BJ (cell line): Measurements from ENCODE around the gene RETREG1. TPM values are rescaled to one million over a fixed set of nuclear protein-coding genes. Genes with fewer than 3 reads are reported as not detected.

Source experiments
- CTCF ChIA-PET: fragments of 350-600 bp; formaldehyde crosslinking; extraction: SDS; loops from one replicate; lab custom pipeline; 2021; ENCODE audit warnings: antibody characterized with exemption, inconsistent platforms; lab: Yijun Ruan, JAX
- POLR2A ChIA-PET: fragments of 300-600 bp; sonication (Branson Sonifier 250); formaldehyde crosslinking; extraction: SDS; loops from one replicate; lab custom pipeline; 2021; ENCODE audit warnings: antibody characterized with exemption; lab: Charles Lee
- DNase-seq: peaks from one replicate; pipeline ENCODE4 v3.0.0-alpha.2; 2011; ENCODE audit warnings: low read depth
- H3K27me3 ChIP-seq: 2 replicates; pipeline ENCODE4 v1.6.0; 2011; ENCODE audit warnings: low read length; ENCODE audit not compliant: control insufficient read depth, insufficient read depth
- H3K36me3 ChIP-seq: 2 replicates; pipeline ENCODE4 v1.5.1; 2011; ENCODE audit warnings: low read length; ENCODE audit not compliant: control insufficient read depth, insufficient read depth
- H3K4me3 ChIP-seq: 2 replicates; pipeline ENCODE4 v1.5.1; 2011; ENCODE audit warnings: low read depth, mild to moderate bottlenecking, control low read depth, low read length
- polyA plus RNA-seq: library from polyadenylated mRNA; depleted of rRNA; stranded (reverse); fragments of >200 nt; gene quantifications from 2 replicates; pipeline ENCODE4 v1.2.3, GENCODE V29; 2011
- TF ChIP-seq, protein P1 (sequence below): IDR thresholded peaks from 2 replicates; pipeline ENCODE4 v1.5.1; 2011; ENCODE audit warnings: low read depth, mild to moderate bottlenecking, control low read depth, inconsistent platforms, low read length, moderate library complexity; ENCODE audit not compliant: insufficient read depth

RETREG1 gene
- polyA plus RNA-seq, 1 experiment: 0.04 TPM

- no peak for DNase-seq
- TF ChIP-seq, protein P1, sequence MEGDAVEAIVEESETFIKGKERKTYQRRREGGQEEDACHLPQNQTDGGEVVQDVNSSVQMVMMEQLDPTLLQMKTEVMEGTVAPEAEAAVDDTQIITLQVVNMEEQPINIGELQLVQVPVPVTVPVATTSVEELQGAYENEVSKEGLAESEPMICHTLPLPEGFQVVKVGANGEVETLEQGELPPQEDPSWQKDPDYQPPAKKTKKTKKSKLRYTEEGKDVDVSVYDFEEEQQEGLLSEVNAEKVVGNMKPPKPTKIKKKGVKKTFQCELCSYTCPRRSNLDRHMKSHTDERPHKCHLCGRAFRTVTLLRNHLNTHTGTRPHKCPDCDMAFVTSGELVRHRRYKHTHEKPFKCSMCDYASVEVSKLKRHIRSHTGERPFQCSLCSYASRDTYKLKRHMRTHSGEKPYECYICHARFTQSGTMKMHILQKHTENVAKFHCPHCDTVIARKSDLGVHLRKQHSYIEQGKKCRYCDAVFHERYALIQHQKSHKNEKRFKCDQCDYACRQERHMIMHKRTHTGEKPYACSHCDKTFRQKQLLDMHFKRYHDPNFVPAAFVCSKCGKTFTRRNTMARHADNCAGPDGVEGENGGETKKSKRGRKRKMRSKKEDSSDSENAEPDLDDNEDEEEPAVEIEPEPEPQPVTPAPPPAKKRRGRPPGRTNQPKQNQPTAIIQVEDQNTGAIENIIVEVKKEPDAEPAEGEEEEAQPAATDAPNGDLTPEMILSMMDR: no peak
- H3K4me3 ChIP-seq: no peak overlapping the region
- peaks cover 16% of the 10 kb centered on the region for H3K36me3 ChIP-seq
- H3K27me3 ChIP-seq: no peaks in the 10 kb centered on the region
- CTCF ChIA-PET: interaction anchor here (0.7 to 3.3 kb wide), 16 partner anchors 9 to 747 kb away, joined by 3 to 22 read pairs (median 4); no protein-coding TSS in a partner anchor
- POLR2A ChIA-PET: no interaction called here
Observed at GRCh38 chr5:16455668-16456067, 161.1 kb downstream of the RETREG1 start.

DNA sequence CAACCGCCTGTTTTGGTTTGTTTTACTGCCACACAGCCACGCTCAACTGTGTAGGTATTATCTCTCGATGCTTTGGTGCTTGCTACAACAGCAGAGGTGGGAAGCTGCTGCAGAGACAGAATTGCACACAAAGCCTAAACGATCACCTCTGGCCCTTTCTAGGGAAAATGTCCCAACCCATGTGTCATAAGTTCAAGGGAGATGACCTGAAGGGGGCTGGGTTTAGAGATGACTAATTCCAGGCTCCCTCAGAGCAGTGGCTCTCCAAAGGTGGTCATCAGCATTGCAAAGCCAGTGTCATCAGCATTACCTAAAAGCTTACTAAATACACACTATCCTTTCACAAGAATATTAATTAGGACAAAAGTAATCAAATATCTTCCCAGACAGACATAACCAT lies 162.1 kb downstream of the RETREG1 start:
- no peaks in the 10 kb centered on the region for H3K27me3 ChIP-seq
- CTCF ChIA-PET: interaction anchor here (0.6 to 3.3 kb wide), 5 partner anchors 9 to 1233 kb away, joined by 3 to 22 read pairs (median 9); no protein-coding TSS in a partner anchor
- peaks cover 18% of the 10 kb centered on the region for H3K36me3 ChIP-seq
- POLR2A ChIA-PET: no interaction called here
- DNase-seq: no peak
- TF ChIP-seq, protein P1: no peak
- no peak overlapping the region for H3K4me3 ChIP-seq

- no peaks in the 10 kb centered on the region for H3K27me3 ChIP-seq
Observed at GRCh38 chr5:16453609-16454008, 163.2 kb downstream of the RETREG1 start.

DNA sequence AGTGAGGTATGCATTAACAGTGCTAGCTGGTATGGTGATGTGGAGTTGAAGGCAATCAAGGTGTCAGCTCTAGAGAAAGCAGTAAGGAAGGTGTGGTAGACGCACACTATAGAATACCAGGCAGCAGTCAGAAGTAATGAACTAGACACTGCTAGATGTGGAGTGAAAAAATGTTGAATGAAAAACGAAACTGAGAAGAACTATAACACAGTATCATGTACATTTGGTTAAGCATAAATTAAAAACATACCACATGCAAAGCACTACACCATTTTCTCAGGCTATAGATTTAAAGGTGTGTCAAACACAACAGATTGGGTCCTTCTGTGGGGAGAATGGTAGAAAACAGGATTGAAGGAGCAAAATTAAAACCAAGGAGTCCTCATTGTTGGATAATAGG lies 166.6 kb downstream of the RETREG1 start:
- ChIA-PET CTCF (no interaction called here), POLR2A (no interaction called here)
- H3K27me3 ChIP-seq: no peaks in the 10 kb centered on the region
- H3K4me3 ChIP-seq: no peak overlapping the region
- peaks cover 14% of the 10 kb centered on the region for H3K36me3 ChIP-seq
- TF ChIP-seq, protein P1: no peak
- DNase-seq: no peak

More at GRCh38 chr5:16453609-16454008, 163.2 kb downstream of the RETREG1 start:
- no peak for DNase-seq
- H3K4me3 ChIP-seq: no peak overlapping the region
- ChIA-PET POLR2A (no interaction called here), CTCF (no interaction called here)
- H3K36me3 ChIP-seq: peaks cover 21% of the 10 kb centered on the region
- TF ChIP-seq, protein P1: no peak

DNA sequence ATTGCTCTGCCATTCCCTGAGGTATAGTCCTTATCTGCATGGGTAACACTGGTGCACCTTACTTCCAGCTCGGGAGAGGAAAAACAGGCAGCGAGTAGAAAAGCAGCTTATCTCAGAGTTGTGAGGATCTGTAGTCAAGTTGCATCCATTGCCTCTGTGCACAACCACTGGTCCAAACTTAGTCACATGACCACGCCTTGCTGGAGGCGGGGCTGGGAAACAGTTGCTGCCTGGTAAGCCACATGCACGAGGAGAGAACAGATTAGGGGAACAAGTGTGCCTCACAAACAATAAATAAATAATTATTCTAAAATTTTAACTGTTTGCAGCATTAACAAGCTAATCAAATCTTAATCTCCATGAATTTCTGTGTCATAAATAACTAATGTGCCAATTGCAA lies 169.8 kb downstream of the RETREG1 start:
- ChIA-PET POLR2A (no interaction called here), CTCF (interaction anchor here (0.6 to 4.2 kb wide), 5 partner anchors 9 to 1549 kb away, joined by 3 to 22 read pairs (median 3); no protein-coding TSS in a partner anchor)
- no peak for DNase-seq
- Histone ChIP-seq H3K4me3 (no peak overlapping the region), H3K36me3 (peaks cover 12% of the 10 kb centered on the region), H3K27me3 (no peaks in the 10 kb centered on the region)
- TF ChIP-seq, protein P1: no peak
